ENCODE data around the gene MRPL22. TPM values are rescaled to one million over a fixed set of nuclear protein-coding genes. Genes with fewer than 3 reads are reported as not detected.
"Not testable (repeated sequence)": the region's sequence is repeated elsewhere in the genome, so short reads cannot be mapped to it uniquely, and the experiment has no call there.

The MRPL22 gene
- polyA plus RNA-seq, 3 donors from 2014 or later: 79.7 to 98.9 (median 92.1) TPM

DNA sequence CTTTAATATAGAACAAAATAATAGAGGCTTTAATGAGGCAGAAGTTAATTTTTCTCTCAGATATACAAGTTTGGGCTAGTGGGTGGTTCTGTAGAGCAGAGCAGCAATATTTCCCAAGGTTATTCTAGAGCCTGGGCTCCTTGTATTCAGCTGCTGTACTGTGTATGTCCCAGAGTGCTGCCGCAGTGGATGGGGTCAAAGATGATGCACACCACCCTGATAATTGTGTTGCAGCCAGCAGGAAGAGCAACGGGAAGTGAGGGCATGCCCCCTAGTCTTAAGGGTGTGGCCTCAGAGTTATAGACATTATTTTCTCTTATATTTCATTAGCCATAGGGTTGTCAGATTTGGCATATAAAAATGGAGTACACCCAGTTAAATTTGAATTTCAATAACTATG lies 48.8 kb downstream of the MRPL22 start:
- no peak for DNase-seq
- Mint-ChIP-seq H3K36me3 (no peaks in the 10 kb centered on the region), H3K27me3 (ENCODE audit: low read depth in 3 of 3) (peaks cover 0 to 6% (median 4%) of the 10 kb centered on the region in 3 donors), H3K4me3 (no peak overlapping the region), H3K27ac (no peak overlapping the region), H3K9me3 (peaks cover 0 to 4% (median 0%) of the 10 kb centered on the region in 6 donors), H3K4me1 (no peaks in the 10 kb centered on the region)

DNA sequence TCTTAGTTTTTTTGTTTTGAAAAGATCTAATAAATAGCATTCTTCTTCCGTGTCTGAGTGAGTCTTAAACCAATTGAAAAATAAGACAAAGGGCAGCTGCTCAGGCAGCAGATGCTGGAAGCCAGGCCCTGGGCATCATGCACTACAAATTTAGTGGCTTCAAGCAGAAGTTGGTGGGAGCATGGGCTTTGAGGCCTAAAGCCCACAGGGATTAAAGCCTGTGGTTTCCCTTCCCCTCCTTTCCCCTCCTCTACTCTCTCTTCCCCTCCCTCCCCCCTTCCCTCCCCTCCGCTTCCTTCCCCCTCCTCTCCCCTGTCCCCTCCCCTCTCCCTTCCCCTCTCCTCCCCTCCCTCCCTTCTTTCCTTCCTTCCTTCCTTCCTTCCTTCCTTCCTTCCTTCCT lies 52.6 kb downstream of the MRPL22 start:
- Mint-ChIP-seq H3K27ac (no peak overlapping the region), H3K27me3 (ENCODE audit: low read depth in 3 of 3) (peaks cover 2 to 10% (median 4%) of the 10 kb centered on the region in 3 donors), H3K4me1 (no peaks in the 10 kb centered on the region), H3K36me3 (no peaks in the 10 kb centered on the region), H3K9me3 (no peaks in the 10 kb centered on the region), H3K4me3 (no peak overlapping the region)
- DNase-seq: no peak

DNA sequence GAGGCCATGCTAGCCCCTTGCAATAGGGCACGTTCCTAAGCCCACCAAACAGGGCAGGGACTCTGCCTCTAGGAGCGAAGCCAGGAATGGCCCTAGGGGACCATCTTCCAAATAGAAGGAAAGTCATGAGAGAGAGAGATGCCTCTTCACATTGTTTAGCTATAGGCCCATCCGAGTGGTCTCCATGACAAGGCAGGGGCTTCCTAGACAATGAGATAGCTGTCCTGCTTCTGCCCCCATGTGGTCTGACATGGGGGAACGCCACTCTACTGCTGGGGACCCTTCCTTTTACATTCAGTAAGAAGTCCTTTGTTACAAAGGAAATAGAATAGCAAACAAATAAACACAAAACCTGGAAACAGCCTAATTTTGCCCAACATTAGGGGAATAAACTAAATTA lies 54.8 kb downstream of the MRPL22 start:
- no peak overlapping the region for H3K27ac Mint-ChIP-seq
- H3K9me3 Mint-ChIP-seq: no peaks in the 10 kb centered on the region
- DNase-seq: no peak
- H3K27me3 Mint-ChIP-seq (ENCODE audit: low read depth in 3 of 3): peaks cover 0 to 13% (median 5%) of the 10 kb centered on the region in 3 donors
- H3K4me1 Mint-ChIP-seq: no peaks in the 10 kb centered on the region
- H3K4me3 Mint-ChIP-seq: no peak overlapping the region
- no peaks in the 10 kb centered on the region for H3K36me3 Mint-ChIP-seq

DNA sequence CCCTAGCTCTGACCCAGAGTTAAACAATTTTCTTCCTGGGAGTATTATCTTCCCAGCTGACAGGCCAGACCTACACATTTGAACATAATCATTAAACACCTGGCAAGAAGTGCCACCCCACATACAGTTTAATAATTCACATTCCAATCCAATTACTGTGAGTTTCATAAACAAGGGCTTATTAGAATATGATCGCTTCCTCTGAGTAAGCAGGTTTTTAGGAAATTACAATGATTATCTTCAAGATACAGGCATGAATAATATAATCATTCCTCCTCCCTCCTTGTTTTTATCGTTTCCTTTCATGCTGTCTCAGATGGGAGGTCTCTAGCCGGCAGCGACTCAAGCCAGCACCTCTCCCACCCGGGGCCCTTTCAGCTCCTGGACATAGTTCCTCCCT lies 56.9 kb downstream of the MRPL22 start:
- H3K27ac Mint-ChIP-seq: no peak overlapping the region
- no peaks in the 10 kb centered on the region for H3K4me1 Mint-ChIP-seq
- H3K9me3 Mint-ChIP-seq: no peaks in the 10 kb centered on the region
- H3K4me3 Mint-ChIP-seq: no peak overlapping the region
- H3K36me3 Mint-ChIP-seq: no peaks in the 10 kb centered on the region
- DNase-seq: no peak
- peaks cover 4 to 10% (median 7%) of the 10 kb centered on the region in 3 donors for H3K27me3 Mint-ChIP-seq (ENCODE audit: low read depth in 3 of 3)

DNA sequence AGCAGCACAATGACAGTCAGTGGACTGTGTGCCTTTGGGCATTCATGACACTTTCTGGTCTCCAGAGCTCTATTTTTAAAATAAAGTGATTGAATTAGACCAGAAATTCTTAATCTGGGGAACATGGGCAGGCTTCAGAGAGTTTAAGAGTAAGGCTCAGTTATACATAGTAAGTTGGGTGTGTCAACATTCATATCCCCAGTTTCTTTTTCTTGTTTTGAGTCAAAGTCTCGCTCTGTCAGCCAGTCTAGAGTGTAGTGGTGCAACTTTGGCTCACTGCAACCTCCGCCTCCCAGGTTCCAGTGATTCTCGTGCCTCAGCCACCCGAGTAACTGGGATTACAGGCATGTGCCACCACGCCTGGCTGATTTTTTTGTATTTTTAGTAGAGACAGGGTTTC lies 59.0 kb downstream of the MRPL22 start:
- Mint-ChIP-seq H3K27me3 (ENCODE audit: low read depth in 3 of 3) (peaks cover 4 to 13% (median 9%) of the 10 kb centered on the region in 3 donors), H3K36me3 (no peaks in the 10 kb centered on the region), H3K27ac (no peak overlapping the region), H3K9me3 (no peaks in the 10 kb centered on the region), H3K4me3 (no peak overlapping the region), H3K4me1 (no peaks in the 10 kb centered on the region)
- no peak for DNase-seq

DNA sequence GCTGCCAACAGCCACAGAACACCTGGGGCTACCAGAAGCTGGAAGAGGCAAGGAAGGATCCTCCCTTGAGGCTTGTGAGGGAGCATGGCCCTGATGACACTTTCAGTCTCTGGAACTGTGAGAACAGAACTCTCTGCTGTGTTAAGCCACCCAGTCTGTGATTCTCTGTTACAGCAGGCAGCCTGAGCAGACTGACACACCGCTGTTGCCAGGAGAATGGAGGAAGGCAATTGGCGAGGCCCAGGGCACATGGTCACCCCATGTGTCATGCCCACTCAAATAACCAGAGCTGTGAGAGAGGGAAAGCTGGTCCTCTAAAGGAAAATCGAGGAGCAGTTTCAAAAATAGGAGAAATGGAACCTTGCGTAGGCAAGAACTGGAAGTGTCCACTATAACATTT lies 60.6 kb downstream of the MRPL22 start:
- DNase-seq: no peak
- Mint-ChIP-seq H3K4me3 (no peak overlapping the region), H3K4me1 (no peaks in the 10 kb centered on the region), H3K36me3 (no peaks in the 10 kb centered on the region), H3K27ac (no peak overlapping the region), H3K9me3 (no peaks in the 10 kb centered on the region), H3K27me3 (ENCODE audit: low read depth in 3 of 3) (peaks cover 4 to 15% (median 11%) of the 10 kb centered on the region in 3 donors)

DNA sequence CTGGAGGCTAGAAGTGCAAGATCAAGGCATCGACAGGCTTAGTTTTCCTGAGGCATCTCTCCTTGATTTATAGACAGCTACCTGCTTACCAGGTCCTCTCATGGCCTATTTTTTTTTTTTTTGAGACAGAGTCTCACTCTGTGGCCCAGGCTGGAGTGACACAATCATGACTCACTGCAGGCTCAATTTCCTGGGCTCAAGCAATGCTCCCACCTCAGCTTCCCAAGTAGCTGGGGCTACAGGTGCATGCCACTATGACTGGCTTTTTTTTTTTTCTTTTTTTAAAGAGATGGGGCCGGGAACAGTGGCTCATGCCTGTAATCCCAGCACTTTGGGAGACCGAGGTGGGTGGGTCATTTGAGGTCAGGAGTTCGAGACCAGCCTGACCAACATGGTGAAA lies 61.8 kb downstream of the MRPL22 start:
- not testable (repeated sequence) for H3K4me3 Mint-ChIP-seq, H3K4me1 Mint-ChIP-seq, DNase-seq, H3K9me3 Mint-ChIP-seq, H3K36me3 Mint-ChIP-seq, H3K27ac Mint-ChIP-seq
- H3K27me3 Mint-ChIP-seq (ENCODE audit: low read depth in 3 of 3): peaks cover 4 to 11% (median 11%) of the 10 kb centered on the region in 3 donors

DNA sequence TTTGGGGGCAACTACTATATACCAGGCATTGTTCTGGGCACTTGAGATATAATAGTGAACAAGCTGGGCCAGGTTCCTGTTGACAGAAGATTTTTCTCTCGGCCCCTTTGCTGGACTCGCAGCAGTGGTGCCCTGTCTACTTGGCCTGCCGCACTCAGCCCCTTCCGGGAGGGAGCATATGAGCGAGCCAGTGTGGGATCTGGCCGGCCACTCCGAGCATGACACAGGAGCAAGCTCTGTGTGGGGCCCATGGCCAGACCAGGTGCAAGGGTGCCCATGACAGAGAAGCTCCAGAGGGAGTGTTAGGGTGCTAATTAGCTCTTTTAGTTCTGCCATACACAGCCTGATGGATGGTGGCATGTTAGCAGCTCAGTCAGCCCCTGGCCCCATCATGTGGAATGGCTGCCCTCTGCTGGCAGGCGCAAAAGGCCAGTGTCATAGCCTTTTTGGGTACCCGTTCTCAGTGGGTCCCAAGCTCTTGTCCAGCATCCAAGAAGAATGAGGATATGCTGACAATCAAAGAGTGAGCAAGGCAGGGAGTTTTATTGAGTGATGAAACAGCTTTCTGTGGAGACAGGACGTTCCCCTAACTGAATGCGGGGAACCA lies 63.4 kb downstream of the MRPL22 start:
- Mint-ChIP-seq H3K4me3 (no peak overlapping the region), H3K27ac (no peak overlapping the region), H3K27me3 (ENCODE audit: low read depth in 3 of 3) (peaks cover 4 to 9% (median 6%) of the 10 kb centered on the region in 3 donors), H3K4me1 (no peaks in the 10 kb centered on the region), H3K9me3 (no peaks in the 10 kb centered on the region), H3K36me3 (no peaks in the 10 kb centered on the region)
- peak in 1 of 3 donors; percentile 8 for DNase-seq

DNA sequence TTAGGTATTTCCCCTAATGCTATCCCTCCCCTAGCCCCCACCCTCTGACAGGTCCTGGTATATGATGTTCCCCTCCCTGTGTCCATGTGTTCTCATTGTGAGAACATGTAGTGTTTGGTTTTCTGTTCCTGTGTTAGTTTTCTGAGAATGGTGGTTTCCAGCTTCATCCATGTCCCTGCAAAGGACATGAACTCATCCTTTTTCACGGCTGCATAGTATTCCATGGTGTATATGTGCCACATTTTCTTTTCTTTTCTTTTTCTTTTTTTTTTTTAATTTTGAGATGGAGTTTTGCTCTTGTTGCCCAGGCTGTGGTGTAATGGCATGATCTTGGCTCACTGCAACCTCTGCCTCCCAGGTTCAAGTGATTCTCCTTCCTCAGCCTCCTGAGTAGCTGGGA lies 65.4 kb downstream of the MRPL22 start:
- not testable (repeated sequence) for H3K27me3 Mint-ChIP-seq (ENCODE audit: low read depth in 3 of 3); H3K4me3 Mint-ChIP-seq; DNase-seq; H3K4me1 Mint-ChIP-seq; H3K36me3 Mint-ChIP-seq; H3K9me3 Mint-ChIP-seq; H3K27ac Mint-ChIP-seq

DNA sequence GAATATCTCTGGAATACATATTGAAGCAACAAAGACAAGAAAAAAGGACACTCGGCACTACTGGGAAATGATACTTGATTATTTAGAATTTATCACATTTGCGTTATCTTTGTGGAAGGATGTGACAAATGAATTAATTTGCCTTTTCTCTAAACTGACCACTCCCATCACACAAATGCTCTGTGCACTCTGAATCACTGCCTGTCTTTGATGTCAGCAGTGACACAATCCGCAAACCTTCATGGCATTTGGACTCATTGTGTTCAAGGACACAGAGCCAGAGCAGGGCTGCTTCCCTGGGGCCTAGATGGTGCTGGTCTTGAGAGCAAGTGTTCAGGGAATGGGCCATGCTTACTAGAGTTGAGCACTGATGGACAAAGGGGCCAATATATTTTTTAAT lies 67.8 kb downstream of the MRPL22 start:
- Mint-ChIP-seq H3K4me1 (no peaks in the 10 kb centered on the region), H3K27ac (no peak overlapping the region), H3K9me3 (no peaks in the 10 kb centered on the region), H3K36me3 (no peaks in the 10 kb centered on the region), H3K27me3 (ENCODE audit: low read depth in 3 of 3) (peaks cover 5 to 9% (median 6%) of the 10 kb centered on the region in 3 donors), H3K4me3 (no peak overlapping the region)
- DNase-seq: no peak

DNA sequence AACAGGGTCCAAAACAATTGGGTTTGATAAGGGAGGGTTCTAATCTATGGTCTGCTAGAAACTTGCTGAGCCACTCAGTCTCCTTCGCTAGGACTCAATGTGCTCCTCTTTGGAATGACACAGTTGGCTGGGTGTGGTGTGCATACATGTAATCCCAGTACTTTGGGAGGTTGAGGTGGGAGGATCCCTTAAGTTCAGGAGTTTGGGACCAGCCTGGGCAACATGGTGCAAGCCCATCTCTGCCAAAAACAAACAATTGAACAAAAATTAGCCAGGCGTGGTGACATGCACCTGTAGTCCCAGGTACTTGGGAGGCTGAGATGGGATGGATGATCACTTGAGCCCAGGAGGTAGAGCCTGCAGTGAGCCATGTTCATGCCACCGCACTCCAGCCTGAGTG lies 70.0 kb downstream of the MRPL22 start:
- H3K27me3 Mint-ChIP-seq (ENCODE audit: low read depth in 3 of 3): peaks cover 0 to 9% (median 7%) of the 10 kb centered on the region in 3 donors

DNA sequence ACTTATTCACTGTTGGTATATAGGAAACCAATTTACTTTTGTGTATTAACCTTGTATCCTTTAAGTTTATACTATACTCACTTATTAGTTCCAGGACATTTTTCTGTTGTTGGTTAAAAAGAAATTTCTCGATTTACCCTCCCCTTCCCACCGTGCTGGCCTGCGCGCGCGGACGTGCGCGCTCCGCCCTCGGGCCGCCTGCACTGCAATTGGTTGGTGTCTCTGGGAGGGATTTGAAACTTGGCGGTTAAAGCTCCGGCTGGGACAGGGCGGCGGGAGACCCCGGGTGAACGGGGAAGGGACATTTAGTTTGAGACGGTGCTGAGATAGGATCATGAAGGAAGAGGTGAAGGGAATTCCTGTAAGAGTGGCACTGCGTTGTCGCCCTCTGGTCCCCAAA lies 72.7 kb downstream of the MRPL22 start, which contains the start of gene KIF4B:
TSS of gene KIF4B (plus strand) at position 230 of the 400 bp plus-strand sequence. CDS start at position 335, 105 bp downstream.
- peaks cover 2 to 9% (median 7%) of the 10 kb centered on the region in 3 donors for H3K27me3 Mint-ChIP-seq (ENCODE audit: low read depth in 3 of 3)
- H3K4me3 Mint-ChIP-seq: no peak within 1 kb of the TSS
- H3K36me3 Mint-ChIP-seq: no peaks in the 10 kb centered on the region
- DNase-seq: no peak
- H3K9me3 Mint-ChIP-seq: peaks cover 0 to 6% (median 0%) of the 10 kb centered on the region in 6 donors
- no peaks in the 10 kb centered on the region for H3K4me1 Mint-ChIP-seq
- H3K27ac Mint-ChIP-seq: no peak within 1 kb of the TSS

More for the DNA sequence above, 70.0 kb downstream of the MRPL22 start:
- Mint-ChIP-seq H3K4me3 (no peak overlapping the region), H3K4me1 (no peaks in the 10 kb centered on the region), H3K27ac (no peak overlapping the region), H3K9me3 (peaks cover 0 to 6% (median 0%) of the 10 kb centered on the region in 6 donors), H3K36me3 (no peaks in the 10 kb centered on the region)
- no peak for DNase-seq

DNA sequence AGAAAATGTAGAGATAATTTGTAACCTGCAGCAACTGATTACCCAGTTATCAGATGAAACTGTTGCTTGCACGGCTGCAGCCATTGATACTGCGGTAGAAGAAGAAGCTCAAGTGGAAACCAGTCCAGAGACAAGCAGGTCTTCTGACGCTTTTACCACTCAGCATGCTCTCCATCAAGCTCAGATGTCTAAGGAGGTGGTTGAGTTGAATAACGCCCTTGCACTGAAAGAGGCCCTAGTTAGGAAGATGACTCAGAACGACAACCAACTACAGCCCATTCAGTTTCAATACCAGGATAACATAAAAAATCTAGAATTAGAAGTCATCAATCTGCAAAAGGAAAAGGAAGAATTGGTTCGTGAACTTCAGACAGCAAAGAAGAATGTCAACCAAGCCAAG lies 74.4 kb downstream of the MRPL22 start:
- Mint-ChIP-seq H3K9me3 (peaks cover 0 to 6% (median 0%) of the 10 kb centered on the region in 6 donors), H3K27ac (no peak overlapping the region), H3K4me3 (no peak overlapping the region), H3K4me1 (no peaks in the 10 kb centered on the region), H3K27me3 (ENCODE audit: low read depth in 3 of 3) (peaks cover 2 to 9% (median 7%) of the 10 kb centered on the region in 3 donors), H3K36me3 (no peaks in the 10 kb centered on the region)
- no peak for DNase-seq

DNA sequence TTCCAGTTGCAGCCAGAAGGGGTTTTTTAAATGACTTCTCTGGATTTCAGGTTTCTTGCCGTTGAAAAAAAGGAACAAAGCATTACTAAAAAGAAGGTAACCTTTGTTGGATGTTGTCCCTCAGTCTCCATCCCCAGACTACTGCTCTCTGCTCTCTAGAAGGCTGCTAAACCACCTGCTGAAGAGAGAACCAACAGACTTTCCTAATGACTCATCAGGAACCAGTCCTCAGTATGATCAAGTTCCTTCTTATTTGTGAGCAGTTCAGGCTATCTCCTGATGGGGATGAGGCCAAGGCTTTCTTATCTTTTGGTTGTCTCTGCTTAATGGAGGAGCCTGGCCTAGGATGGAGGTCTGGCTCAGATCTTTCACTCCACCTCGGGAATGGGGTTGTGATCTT lies 76.7 kb downstream of the MRPL22 start:
- H3K27me3 Mint-ChIP-seq (ENCODE audit: low read depth in 3 of 3): peaks cover 2 to 7% (median 5%) of the 10 kb centered on the region in 3 donors
- no peak overlapping the region for H3K27ac Mint-ChIP-seq
- no peaks in the 10 kb centered on the region for H3K4me1 Mint-ChIP-seq
- H3K4me3 Mint-ChIP-seq: no peak overlapping the region
- no peak for DNase-seq
- H3K9me3 Mint-ChIP-seq: peaks cover 0 to 6% (median 0%) of the 10 kb centered on the region in 6 donors
- H3K36me3 Mint-ChIP-seq: no peaks in the 10 kb centered on the region
